Prostate gland (tissue), 2 donors: ENCODE measurements around the gene LEPROT.

Experiments used
- CTCF ChIP-seq, 4 experiments: fragments of 200-600 bp in 2 of 4; fragments of 450-650 bp in 2 of 4; sonication (generic) in 2 of 4; IDR thresholded peaks; 1 replicate in 3 of 4; 2 replicates in 1 of 4; pipeline ENCODE4 v1.5.1; 2016 to 2019; ENCODE audit warnings: antibody characterized with exemption in 4 of 4, mild to moderate bottlenecking in 2 of 4, moderate library complexity in 2 of 4
- POLR2A ChIP-seq: fragments of 450-650 bp; IDR thresholded peaks from one replicate; pipeline ENCODE4 v1.6.1; 2016; ENCODE audit warnings: antibody characterized with exemption, mild to moderate bottlenecking
- POLR2AphosphoS5 ChIP-seq: sonication (generic); formaldehyde crosslinking; IDR thresholded peaks from one replicate; pipeline ENCODE4 v1.6.1; 2017; ENCODE audit warnings: antibody characterized with exemption

- TF ChIP-seq CTCF (IDR thresholded peaks at IDR 0.05) (no peak), POLR2A (no peak), POLR2AphosphoS5 (no peak)
Measured at GRCh38 chr1:65477414-65478378, 57.2 kb downstream of the LEPROT start.
